GM23338 (cell line): ENCODE data around the gene CNNM4.

ENCODE experiments used
- CREB1 ChIP-seq: fragments of 250-450 bp; sonication (Bioruptor Pico); IDR thresholded peaks from 2 replicates; pipeline ENCODE4 v1.5.0; 2020; ENCODE audit warnings: low read depth, mild to moderate bottlenecking, moderate library complexity
- CTCF ChIP-seq, 2 experiments: fragments of 200-600 bp in 1 of 2; sonication (generic) in 1 of 2; conservative IDR thresholded peaks; 2 replicates each; pipeline versions ENCODE4 v1.5.1 to v1.6.1; 2016 to 2017; ENCODE audit warnings: antibody characterized with exemption in 2 of 2, low read depth in 2 of 2, mild to moderate bottlenecking in 2 of 2, moderate library complexity in 1 of 2
- ETS1 ChIP-seq: IDR thresholded peaks from 2 replicates; pipeline ENCODE4 v1.6.1; 2016; ENCODE audit warnings: antibody characterized with exemption
- EZH2 ChIP-seq: fragments of 200-600 bp; sonication (generic); IDR thresholded peaks from one replicate; pipeline ENCODE4 v1.8.0; 2017; ENCODE audit warnings: antibody characterized with exemption, mild to moderate bottlenecking, low read depth; ENCODE audit not compliant: unreplicated experiment
- EZH2phosphoT487 ChIP-seq: fragments of 200-600 bp; sonication (generic); IDR thresholded peaks from one replicate; pipeline ENCODE4 v1.8.1; 2018; ENCODE audit warnings: antibody characterized with exemption; ENCODE audit not compliant: unreplicated experiment
- JUNB ChIP-seq: IDR thresholded peaks from one replicate; pipeline ENCODE4 v1.6.1; 2016; ENCODE audit warnings: antibody characterized with exemption; ENCODE audit not compliant: unreplicated experiment
- NANOG ChIP-seq: IDR thresholded peaks from 2 replicates; pipeline ENCODE4 v1.6.1; 2016; ENCODE audit warnings: antibody characterized with exemption, borderline replicate concordance
- POLR2AphosphoS5 ChIP-seq: IDR thresholded peaks from 2 replicates; pipeline ENCODE4 v1.6.1; 2016; ENCODE audit warnings: antibody characterized with exemption, low read depth
- REST ChIP-seq: IDR thresholded peaks from one replicate; pipeline ENCODE4 v1.6.1; 2018; ENCODE audit warnings: antibody characterized with exemption; ENCODE audit not compliant: unreplicated experiment
- STAT1 ChIP-seq: IDR thresholded peaks from one replicate; pipeline ENCODE4 v1.6.1; 2016; ENCODE audit warnings: antibody characterized with exemption; ENCODE audit not compliant: unreplicated experiment
- ZNF114 ChIP-seq: fragments of 250-450 bp; sonication (Bioruptor Pico); IDR thresholded peaks from 2 replicates; pipeline ENCODE4 v1.5.0; 2020; ENCODE audit warnings: mild to moderate bottlenecking, moderate library complexity
- ZNF462 ChIP-seq: fragments of 250-450 bp; sonication (Bioruptor Pico); IDR thresholded peaks from 2 replicates; pipeline ENCODE4 v1.5.0; 2020; ENCODE audit warnings: mild to moderate bottlenecking, moderate library complexity

DNA sequence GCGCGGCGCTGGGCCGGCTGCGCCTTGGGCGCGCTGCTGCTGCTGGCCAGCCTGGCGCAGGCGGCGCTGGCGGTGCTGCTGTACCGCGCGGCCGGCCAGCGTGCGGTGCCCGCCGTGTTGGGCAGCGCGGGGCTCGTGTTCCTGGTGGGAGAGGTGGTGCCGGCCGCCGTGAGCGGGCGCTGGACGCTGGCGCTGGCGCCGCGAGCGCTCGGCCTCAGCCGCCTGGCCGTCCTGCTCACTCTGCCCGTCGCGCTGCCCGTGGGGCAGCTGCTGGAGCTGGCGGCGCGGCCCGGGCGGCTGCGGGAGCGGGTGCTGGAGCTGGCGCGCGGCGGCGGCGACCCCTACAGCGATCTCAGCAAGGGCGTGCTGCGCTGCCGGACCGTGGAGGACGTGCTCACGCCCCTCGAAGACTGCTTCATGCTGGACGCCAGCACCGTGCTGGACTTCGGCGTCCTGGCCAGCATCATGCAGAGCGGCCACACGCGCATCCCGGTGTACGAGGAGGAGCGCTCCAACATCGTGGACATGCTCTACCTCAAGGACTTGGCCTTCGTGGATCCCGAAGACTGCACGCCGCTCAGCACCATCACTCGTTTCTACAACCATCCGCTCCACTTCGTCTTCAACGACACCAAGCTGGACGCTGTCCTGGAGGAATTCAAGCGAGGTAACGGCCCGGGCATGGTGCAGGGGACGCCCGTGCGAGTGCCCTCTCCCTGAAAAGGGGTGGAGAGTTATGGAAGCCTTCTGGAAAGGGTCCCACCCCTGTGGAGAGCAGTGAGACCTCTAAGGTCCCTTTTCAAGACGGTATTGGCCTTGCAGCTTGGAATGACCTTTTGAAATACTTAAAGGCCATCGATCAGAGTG lies 56.4 kb downstream of the CNNM4 start:
- TF ChIP-seq CTCF (conservative IDR thresholded peaks at IDR 0.05; ENCODE audit: low read depth in 2 of 2) (no peak), REST (no peak), EZH2 (no peak), NANOG (no peak), JUNB (no peak), POLR2AphosphoS5 (0 out of 2 replicates have a peak, but pooled peaks have one; percentile 10), ZNF114 (no peak), EZH2phosphoT487 (no peak), CREB1 (CRISPR knock-in tag) (no peak), ZNF462 (CRISPR knock-in tag) (no peak), ETS1 (no peak), STAT1 (no peak)
